COLO668 (cell line): ENCODE results near the gene CST7.
"Not testable (repeated sequence)": the region's sequence is repeated elsewhere in the genome, so short reads cannot be mapped to it uniquely, and the experiment has no call there.

ENCODE experiments used
- DNase-seq: peaks from one replicate; lab custom pipeline; 2025; ENCODE audit not compliant: unreplicated experiment; lab: John Stamatoyannopoulos, UW

CST7 gene

GRCh38 chr20:24948939-24949679 is at the start of gene CST7:
Gene CST7 (plus strand): TSS chr20:24949269. CDS start chr20:24949506, 237 bp downstream.
- DNase-seq, result no peak

GRCh38 chr20:24906806-24907205 is 42.3 kb upstream of the CST7 start:
- no peak for DNase-seq

- DNase-seq, result no peak
These were observed 40.4 kb upstream of the CST7 start for GRCh38 chr20:24908642-24909041.

GRCh38 chr20:24909086-24909780 is 39.8 kb upstream of the CST7 start:
- no peak for DNase-seq

GRCh38 chr20:24909861-24910260 is 39.2 kb upstream of the CST7 start:
- no peak for DNase-seq

- DNase-seq, result peak; percentile 14
These were observed 38.6 kb upstream of the CST7 start for GRCh38 chr20:24910461-24910860.

GRCh38 chr20:24911461-24911860 is 37.6 kb upstream of the CST7 start:
- DNase-seq, result no peak

- no peak for DNase-seq
These were observed 36.5 kb upstream of the CST7 start for GRCh38 chr20:24912397-24913075.

- DNase-seq, result no peak
These were observed 35.9 kb upstream of the CST7 start for GRCh38 chr20:24913076-24913628.

- no peak for DNase-seq
These were observed 34.5 kb upstream of the CST7 start for GRCh38 chr20:24914388-24915241.

GRCh38 chr20:24915440-24915839 is 33.6 kb upstream of the CST7 start:
- no peak for DNase-seq

- no peak for DNase-seq
These were observed 33.2 kb upstream of the CST7 start for GRCh38 chr20:24915892-24916291.

- DNase-seq, result no peak
These were observed 32.7 kb upstream of the CST7 start for GRCh38 chr20:24916412-24916811.

- no peak for DNase-seq
These were observed 32.0 kb upstream of the CST7 start for GRCh38 chr20:24917056-24917455.

- peak; percentile 71 for DNase-seq
These were observed 31.1 kb upstream of the CST7 start for GRCh38 chr20:24917797-24918578.

GRCh38 chr20:24918579-24919566 is 30.2 kb upstream of the CST7 start:
- no peak for DNase-seq

GRCh38 chr20:24919665-24920064 is 29.4 kb upstream of the CST7 start:
- not testable (repeated sequence) for DNase-seq

GRCh38 chr20:24920706-24921105 is 28.4 kb upstream of the CST7 start:
- DNase-seq, result not testable (repeated sequence)

GRCh38 chr20:24929259-24929658 is 19.8 kb upstream of the CST7 start:
- not testable (repeated sequence) for DNase-seq
